HG03280 (cell line): Measurements from ENCODE around the gene C1QTNF9B.

Source experiments
- ATAC-seq: cut with Tn5 transposase; IDR thresholded peaks from one replicate; pipeline ENCODE4 v1.9.1; 2021; ENCODE audit warnings: mild to moderate bottlenecking, moderate library complexity; ENCODE audit not compliant: unreplicated experiment

The C1QTNF9B gene

DNA sequence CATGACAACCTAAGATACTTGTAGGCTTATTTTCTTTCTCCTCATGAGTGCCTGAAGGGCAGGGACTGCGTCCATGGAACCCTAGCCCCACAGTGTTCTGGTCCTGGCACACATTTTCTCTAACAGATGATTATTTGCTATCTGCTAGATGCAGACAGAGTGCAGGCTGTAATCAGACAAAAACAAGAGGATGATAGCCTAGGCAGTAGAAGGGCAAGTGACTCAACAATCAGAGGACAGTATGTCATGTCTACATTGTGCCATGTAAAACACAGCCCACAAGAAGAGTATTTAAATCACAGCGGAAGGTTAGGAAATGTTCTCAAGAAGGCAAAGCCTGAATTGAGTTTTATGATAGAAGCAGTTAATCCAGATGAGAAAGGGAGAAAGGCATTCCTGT lies 37.4 kb downstream of the C1QTNF9B start:
- ATAC-seq = no peak

DNA sequence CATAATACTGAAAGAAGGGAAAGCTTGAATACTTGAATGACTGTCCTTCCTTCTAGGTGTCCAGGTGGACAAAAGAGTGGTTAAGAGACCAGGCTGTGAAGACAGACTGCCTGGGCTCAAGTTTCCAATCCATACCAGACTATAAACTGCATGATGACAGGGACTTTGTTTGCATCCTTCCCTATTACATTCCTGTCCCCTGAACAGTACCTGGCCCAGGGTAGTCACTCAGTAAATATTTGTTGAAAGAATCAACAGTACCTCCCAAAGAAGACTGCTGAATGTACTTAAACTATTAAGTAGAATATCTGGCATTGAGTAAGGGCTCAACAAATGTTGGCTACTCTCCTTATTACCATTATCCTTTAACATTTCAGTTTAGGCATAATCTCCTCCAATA lies 37.8 kb downstream of the C1QTNF9B start:
- no peak for ATAC-seq

DNA sequence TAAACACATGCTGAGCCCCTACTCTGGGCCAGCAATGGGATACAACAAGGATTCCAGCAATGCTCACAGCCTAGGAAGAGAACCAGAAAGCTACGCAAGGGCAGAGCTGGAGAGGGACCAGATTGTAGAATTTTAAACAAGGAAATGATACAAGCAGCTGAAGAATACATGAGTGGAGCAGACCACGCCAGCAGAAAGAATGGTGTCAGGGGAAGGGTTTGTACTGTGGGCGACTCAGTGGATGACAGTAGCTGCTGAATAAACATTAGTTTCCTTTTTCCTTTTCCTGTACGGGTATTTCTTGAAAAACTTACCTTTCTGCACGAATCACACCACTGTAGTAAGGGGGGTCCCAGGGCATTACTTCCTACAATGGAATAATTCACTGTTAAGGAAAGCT lies 38.8 kb downstream of the C1QTNF9B start:
- no peak for ATAC-seq

DNA sequence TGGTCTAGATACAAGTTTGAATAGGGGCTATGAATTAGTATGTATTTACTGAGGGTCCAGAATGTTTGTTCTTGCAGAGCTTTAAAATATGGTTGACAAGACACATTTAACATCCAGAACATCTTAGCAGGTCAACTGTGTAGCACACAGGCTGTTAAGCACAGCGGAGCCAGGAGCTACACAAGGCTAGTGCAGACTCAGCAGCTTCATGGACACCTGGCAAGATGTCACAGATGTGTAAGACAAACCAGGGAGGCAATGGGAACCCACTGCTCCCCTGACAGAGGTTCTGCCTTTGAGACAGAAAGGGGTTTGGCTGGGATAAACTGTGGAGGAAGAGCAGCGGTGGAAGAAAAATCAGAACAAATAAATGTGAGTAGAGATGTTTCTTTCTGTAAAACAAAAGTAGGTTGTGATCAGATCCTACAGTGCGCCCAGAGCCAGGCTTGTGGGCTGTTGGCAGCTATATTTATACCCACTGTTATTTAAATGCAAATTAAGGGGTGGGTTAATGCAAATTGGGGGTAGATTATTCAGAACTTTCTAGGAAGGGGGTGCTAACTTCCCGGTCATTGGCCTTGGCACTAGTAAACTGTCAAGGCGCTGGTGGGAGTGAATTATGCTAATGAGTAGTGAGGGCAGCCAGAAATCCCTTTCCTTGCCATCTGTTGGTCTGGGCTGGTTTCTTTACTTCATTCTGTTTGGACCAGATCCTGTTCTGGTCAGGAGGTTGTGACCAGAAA lies 41.1 kb downstream of the C1QTNF9B start:
- no peak for ATAC-seq

DNA sequence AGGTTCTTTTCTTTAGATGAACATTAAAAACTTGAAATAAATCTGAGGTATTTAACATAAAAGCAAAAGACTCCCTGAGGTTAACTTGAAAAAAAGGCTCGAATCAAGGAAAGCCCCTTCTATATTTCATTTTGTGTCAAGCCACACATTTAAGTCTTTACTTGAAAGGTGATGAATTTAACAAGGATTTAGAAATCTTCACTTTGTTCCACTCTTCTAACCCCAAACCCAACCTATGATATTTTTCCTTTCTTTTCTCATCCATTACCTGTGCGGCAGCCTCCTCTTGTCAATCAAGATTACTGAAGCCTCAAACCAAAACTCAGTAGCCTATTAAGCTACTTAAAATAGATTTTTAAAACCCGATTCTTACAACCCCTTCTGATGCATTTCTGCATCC lies 41.9 kb downstream of the C1QTNF9B start:
- ATAC-seq = no peak

DNA sequence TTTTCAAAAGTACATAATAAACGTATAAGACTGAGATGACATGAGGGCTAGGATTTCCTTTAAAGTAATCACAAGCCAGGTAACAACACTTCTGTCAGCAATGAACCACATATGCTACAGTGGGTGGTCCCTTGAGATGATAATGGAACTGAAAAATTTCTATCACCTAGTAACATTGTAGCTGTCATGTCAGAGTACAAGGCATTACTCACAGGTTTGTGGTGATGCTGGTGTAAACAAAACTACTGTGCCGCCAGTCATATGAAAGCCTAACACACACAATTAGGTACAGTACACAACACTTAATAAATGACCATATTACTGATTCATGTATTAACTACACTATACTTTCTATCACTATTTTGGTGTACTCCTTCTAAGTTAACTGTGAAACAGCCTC lies 45.0 kb downstream of the C1QTNF9B start:
- no peak for ATAC-seq

DNA sequence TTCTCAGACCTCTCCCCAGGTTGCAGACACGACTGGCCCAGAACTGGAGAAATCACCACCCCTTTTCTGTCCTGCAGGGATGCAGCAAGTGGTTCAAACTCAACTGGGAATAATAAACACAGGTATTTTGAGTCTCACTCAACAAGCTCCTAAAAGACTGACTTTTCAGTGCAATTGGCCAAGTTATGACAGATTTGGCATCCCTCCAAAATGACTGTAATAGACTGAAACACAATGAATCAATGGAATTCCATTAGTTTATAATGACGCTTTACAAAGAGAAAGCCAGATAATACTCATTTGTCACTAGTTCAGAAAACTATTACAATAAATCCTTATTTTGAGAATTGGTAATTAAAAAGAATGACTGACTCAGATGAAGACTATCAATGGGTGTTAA lies 46.2 kb downstream of the C1QTNF9B start:
- ATAC-seq = no peak

DNA sequence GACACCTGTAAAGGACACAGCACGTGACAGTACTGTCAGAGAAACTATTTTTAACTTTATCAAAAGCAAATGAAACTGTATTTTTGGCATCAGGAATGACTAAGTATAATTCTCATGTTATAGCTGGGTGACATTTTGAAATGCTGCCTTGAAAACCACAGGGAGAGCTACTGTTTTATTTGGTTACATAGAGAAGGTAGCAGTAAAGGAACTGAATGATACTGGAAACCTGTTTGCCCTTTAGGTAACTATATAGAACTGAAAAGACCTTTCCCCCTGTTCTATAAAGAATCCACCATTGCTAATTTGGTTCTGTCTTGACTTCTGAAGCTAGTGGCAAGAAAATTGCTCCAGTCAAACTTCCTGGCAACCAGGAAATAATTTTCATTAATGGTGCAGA lies 47.2 kb downstream of the C1QTNF9B start:
- no peak for ATAC-seq

DNA sequence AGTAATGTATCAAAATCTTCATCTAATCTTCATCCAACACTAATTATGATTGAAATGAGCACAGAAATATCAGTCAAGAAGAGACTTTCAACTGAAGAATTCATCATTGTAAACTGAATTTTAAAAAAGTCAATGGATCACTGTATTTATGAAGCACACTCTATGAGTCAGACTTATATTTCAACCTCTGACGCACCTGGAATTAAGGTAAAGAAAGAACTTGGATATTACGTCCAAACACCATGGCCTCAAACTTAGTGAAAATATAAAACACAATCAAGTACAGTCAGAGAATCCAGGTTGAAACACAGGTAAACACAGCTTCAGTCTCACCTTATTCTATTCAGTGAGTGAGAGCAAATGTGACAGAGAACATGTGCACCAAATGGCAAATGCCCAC lies 47.6 kb downstream of the C1QTNF9B start:
- ATAC-seq = no peak

DNA sequence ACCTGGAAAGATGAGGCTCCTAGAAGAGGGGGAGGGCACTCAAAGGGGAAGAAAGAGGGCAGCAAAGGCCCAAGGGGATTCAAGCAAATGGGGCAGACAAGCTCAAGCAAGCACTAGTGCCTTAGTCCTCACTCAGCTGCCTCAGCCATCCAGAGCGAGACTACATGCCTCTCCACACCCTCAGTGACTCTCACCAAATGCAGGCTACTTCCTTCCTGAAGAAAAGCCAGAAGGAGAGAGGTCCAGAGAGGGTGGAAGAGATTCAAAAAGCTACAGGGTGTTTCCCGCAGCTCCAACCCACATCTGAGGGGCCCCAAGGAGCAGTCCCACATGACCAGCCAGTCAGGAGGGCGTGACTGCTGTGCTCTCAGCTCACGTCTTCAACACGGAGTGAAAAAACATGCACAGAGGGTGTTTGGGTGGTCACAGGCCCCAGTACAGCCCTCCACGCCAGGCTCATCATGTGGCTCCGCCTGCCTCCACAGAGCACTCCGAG lies 48.6 kb downstream of the C1QTNF9B start:
- no peak for ATAC-seq

DNA sequence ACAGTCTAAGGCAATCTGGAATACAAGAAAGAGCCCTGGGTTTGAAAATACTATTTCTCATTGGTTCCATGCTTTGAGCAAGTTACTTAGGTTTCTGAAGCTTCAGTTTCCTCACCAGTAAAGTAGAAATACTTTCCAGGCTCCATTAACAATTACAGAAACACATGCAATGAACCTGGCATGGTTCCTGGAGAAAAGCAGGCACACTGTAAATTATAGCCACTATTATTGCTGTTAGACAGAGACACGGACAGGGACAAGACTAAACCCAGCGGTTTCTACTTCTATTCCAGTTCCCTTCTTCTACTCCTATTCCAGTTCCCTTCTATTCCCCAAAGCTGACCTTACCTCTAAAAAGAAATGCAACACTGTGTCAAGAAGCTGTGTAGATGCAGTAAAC lies 49.3 kb downstream of the C1QTNF9B start:
- no peak for ATAC-seq

DNA sequence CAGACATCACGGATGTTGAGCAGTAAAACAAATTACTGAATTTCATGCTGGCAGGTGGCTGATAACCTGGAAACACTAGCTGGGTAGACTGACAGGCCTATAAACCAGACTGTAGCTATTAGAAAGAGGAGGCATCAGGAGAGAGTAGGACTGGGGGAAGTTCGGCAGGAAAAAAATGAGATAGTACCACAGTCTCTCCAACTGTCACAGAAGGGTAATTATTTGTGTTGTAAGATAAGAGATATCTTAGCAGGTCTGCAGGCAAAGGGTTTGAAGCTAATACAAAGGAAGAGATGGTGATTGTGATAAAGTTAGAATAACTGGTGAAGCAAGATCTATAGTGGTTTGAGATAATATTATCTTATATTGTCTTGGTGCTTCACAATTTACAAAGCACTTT lies 49.8 kb downstream of the C1QTNF9B start:
- ATAC-seq = no peak

DNA sequence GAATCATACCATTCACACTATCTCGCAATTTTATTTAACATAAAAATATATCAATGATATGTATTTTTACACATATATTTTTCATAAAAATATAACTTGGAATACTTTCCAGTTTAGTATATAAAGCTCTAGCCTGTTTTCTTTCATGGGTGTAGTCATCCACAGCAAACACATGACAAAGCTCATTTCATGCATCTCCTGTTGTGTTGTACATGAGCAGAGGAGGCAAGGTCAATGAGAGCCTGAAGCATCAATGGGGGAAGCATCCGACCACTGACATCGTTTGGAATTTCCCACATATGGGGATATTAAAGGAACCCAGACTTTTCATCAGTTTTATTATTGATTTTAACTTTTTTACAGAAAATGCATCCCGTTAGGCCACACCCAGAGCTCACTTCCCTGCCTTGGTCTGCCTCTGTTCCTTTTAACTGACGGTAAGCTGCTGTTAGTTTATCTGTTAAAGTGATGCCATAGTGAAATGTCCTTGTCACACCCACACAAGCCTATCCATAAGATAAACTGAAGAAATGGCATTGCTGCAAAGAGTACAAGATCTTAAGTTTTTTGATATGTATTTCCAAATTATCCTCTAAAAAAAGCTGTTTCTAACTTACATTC lies 52.1 kb downstream of the C1QTNF9B start:
- ATAC-seq = peak; percentile 17

DNA sequence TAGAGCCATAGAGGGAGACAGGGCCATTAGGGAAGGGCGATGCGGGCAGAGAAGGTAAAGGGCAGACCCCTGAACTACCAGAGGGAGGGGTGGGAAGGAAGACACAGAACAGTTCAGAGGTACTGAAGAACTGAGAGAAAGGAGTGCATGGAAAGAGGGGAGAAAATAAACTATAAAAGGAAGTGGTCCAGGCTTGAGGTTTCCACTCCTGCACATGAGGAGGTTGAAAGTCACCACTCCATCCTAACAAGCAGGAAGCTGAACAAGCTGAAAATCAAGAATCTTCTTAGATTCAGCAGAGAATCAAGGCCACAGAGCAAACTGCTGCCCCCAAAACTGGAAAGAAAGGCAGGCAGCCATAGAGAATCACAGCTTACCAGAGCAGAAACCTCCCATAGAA lies 53.2 kb downstream of the C1QTNF9B start:
- ATAC-seq = no peak

DNA sequence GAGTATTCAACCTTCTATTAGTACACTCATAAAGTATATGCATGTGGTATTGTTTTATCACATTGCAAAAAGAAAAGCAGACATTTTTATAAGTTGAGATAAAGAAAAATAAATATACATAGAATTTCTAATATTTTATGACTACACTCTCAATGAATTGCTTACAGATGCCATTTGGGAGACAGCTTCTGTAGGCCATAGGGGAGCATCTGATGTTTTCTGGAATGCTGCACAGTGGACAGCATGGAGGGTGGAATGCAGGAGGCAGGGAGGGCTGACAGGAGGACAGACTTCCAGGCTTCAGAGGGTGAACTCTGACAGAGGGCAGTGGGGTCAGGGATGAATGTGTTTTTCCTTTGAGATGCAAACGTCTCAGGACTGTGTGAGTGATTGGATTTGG lies 53.9 kb downstream of the C1QTNF9B start:
- no peak for ATAC-seq

DNA sequence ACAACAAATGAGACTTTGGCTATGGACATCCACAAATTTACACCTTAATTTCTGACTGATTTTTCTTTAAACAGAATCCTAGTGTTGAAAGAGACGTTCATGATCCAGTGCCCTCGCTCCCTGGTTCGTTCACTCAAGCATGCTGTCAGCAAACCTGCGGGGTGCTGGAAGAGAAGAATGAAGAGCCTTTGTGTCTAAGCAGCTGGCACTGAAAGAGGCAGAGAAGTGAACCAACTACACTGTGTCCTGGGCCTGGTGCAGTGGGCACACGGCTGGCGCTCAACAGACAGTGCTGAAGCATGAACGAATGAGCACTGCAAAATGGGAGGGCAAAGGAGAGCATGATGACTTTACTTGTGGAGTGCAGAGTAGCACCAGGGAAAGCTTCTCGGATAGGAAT lies 54.9 kb downstream of the C1QTNF9B start:
- ATAC-seq = no peak
